ENCODE measurements around the gene TXLNB.

Gene TXLNB

DNA sequence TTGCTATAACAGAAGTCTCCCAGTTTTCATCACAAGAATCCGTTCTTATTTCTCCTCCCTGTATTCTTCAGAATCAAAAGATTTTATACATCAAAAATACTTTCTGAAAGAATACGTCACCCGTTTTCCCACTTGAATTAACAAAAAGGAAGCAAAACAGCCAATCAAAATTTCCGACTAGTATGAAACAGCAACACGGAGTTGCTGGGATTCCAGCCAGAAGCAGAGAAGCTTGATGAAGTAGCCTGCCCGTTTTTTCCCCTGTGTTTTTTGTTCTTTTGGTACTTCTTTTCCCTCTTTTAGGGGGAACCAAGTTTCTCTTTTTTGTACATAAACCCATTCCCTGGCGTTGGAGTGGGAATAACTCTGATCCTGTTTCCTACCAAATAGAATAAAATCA, 14.6 kb downstream of the TXLNB start:
- H3K4me3 ChIP-seq (replicated peaks; ENCODE audit: insufficient read depth, low read length): no peak overlapping the region
- no peak overlapping the region for H3K27ac ChIP-seq (replicated peaks)
- DNase-seq (ENCODE audit: low read depth in 1 of 2, low spot score in 1 of 2): no peak
- TF ChIP-seq, protein P1, sequence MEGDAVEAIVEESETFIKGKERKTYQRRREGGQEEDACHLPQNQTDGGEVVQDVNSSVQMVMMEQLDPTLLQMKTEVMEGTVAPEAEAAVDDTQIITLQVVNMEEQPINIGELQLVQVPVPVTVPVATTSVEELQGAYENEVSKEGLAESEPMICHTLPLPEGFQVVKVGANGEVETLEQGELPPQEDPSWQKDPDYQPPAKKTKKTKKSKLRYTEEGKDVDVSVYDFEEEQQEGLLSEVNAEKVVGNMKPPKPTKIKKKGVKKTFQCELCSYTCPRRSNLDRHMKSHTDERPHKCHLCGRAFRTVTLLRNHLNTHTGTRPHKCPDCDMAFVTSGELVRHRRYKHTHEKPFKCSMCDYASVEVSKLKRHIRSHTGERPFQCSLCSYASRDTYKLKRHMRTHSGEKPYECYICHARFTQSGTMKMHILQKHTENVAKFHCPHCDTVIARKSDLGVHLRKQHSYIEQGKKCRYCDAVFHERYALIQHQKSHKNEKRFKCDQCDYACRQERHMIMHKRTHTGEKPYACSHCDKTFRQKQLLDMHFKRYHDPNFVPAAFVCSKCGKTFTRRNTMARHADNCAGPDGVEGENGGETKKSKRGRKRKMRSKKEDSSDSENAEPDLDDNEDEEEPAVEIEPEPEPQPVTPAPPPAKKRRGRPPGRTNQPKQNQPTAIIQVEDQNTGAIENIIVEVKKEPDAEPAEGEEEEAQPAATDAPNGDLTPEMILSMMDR (IDR thresholded peaks at IDR 0.05; ENCODE audit: insufficient read depth, low read length): no peak
- TF ChIP-seq, protein P2, sequence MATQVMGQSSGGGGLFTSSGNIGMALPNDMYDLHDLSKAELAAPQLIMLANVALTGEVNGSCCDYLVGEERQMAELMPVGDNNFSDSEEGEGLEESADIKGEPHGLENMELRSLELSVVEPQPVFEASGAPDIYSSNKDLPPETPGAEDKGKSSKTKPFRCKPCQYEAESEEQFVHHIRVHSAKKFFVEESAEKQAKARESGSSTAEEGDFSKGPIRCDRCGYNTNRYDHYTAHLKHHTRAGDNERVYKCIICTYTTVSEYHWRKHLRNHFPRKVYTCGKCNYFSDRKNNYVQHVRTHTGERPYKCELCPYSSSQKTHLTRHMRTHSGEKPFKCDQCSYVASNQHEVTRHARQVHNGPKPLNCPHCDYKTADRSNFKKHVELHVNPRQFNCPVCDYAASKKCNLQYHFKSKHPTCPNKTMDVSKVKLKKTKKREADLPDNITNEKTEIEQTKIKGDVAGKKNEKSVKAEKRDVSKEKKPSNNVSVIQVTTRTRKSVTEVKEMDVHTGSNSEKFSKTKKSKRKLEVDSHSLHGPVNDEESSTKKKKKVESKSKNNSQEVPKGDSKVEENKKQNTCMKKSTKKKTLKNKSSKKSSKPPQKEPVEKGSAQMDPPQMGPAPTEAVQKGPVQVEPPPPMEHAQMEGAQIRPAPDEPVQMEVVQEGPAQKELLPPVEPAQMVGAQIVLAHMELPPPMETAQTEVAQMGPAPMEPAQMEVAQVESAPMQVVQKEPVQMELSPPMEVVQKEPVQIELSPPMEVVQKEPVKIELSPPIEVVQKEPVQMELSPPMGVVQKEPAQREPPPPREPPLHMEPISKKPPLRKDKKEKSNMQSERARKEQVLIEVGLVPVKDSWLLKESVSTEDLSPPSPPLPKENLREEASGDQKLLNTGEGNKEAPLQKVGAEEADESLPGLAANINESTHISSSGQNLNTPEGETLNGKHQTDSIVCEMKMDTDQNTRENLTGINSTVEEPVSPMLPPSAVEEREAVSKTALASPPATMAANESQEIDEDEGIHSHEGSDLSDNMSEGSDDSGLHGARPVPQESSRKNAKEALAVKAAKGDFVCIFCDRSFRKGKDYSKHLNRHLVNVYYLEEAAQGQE (IDR thresholded peaks at IDR 0.05; ENCODE audit: insufficient replicate concordance, low read depth): no peak
- TF ChIP-seq GABPA (IDR thresholded peaks at IDR 0.05; ENCODE audit: low read depth) (no peak), POLR2AphosphoS5 (IDR thresholded peaks at IDR 0.05; ENCODE audit: low read depth) (no peak), SPI1 (IDR thresholded peaks at IDR 0.05; ENCODE audit: borderline replicate concordance, low read depth) (no peak)
- H3K27me3 ChIP-seq (ENCODE audit: insufficient read depth, poor library complexity, severe bottlenecking): no peaks in the 10 kb centered on the region

DNA sequence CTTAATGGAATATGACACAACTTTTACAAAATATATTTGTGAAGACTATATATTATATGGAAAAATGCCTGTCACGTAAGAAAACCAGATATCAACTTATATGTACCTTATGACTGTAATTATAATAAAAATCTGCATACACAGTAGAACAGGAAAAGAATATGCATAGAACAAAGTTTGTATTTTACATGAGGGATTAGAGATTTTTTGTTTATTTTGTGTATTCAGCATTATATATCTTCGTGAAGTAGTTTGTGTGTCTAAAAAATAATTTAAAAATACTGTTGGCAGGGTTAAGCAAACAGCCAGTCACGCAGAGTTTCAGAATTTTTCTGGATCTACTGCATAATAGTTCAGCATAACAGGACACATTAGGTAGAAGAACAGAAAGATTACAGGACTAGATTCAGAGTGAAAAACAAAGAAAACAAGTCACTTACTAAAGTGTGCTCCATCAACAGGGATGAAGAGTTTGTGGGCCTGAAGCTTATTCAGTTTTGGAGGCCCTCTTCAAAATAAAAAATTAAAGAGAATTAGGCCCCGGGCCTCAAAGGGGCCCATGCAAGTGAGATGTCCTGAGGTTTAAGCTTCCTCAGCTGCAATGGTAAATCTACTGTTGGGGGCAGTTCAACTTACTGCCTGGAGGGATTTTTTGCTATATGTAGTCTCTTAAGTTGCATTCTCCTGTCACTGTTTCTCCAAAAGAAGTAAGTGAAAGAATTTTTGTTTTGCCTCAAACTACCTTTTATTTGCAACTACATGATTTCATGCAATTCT, 16.3 kb downstream of the TXLNB start:
- TF ChIP-seq SPI1 (IDR thresholded peaks at IDR 0.05; ENCODE audit: borderline replicate concordance, low read depth): no peak
- Histone ChIP-seq H3K27ac (replicated peaks) (no peak overlapping the region), H3K4me3 (replicated peaks; ENCODE audit: insufficient read depth, low read length) (no peak overlapping the region), H3K27me3 (ENCODE audit: insufficient read depth, poor library complexity, severe bottlenecking) (no peaks in the 10 kb centered on the region)
- no peak for DNase-seq (ENCODE audit: low read depth in 1 of 2, low spot score in 1 of 2)

DNA sequence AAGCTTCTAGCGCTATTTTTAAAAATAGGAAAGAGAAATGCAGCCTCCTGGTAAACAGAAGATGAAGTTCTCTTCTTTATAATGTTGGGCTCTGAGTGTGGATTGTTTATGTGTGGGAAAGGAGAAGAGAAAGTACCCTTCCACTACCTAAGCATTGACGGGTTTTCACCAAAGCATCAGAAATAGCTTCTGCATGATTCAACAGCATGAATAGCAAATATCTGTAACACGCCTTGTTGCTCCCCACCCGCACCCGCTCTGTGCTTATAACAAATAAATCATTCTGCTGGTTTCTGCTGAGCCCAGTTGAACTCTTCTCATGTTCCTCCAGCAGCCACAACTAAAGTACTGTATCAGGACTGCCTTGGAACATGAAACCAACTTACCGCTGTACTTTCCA, 20.7 kb downstream of the TXLNB start:
- TF ChIP-seq GABPA (IDR thresholded peaks at IDR 0.05; ENCODE audit: low read depth) (no peak), POLR2AphosphoS5 (IDR thresholded peaks at IDR 0.05; ENCODE audit: low read depth) (no peak), SPI1 (IDR thresholded peaks at IDR 0.05; ENCODE audit: borderline replicate concordance, low read depth) (no peak)
- TF ChIP-seq, protein P2 (IDR thresholded peaks at IDR 0.05; ENCODE audit: insufficient replicate concordance, low read depth): no peak
- TF ChIP-seq, protein P1 (IDR thresholded peaks at IDR 0.05; ENCODE audit: insufficient read depth, low read length): no peak
- H3K27ac ChIP-seq (replicated peaks): no peak overlapping the region
- DNase-seq (ENCODE audit: low read depth in 1 of 2, low spot score in 1 of 2): no peak

DNA sequence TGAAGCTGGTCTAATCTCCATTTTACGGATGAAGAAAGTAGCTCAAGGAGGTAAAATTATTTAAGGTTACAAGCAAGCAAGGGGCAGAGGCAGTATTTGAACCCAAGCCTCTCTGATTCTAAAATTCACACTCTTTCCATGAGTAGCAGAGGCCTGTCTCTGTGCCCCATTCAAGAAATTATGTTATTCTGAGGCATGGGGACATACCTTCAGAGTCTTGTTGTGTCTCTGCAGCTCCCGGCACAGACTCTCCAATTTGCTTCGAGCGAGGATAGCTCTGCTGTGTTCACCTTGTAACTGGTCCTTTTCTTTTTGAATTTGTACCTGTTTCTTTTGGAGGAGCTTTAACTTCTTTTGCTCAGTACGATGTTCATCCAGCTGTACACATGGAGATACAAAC, 21.5 kb downstream of the TXLNB start:
- Histone ChIP-seq H3K27ac (replicated peaks) (no peak overlapping the region), H3K27me3 (ENCODE audit: insufficient read depth, poor library complexity, severe bottlenecking) (no peaks in the 10 kb centered on the region), H3K4me3 (replicated peaks; ENCODE audit: insufficient read depth, low read length) (no peak overlapping the region)
- no peak for DNase-seq (ENCODE audit: low read depth in 1 of 2, low spot score in 1 of 2)
- TF ChIP-seq SPI1 (IDR thresholded peaks at IDR 0.05; ENCODE audit: borderline replicate concordance, low read depth) (no peak), POLR2AphosphoS5 (IDR thresholded peaks at IDR 0.05; ENCODE audit: low read depth) (no peak), GABPA (IDR thresholded peaks at IDR 0.05; ENCODE audit: low read depth) (no peak)
- TF ChIP-seq, protein P2 (IDR thresholded peaks at IDR 0.05; ENCODE audit: insufficient replicate concordance, low read depth): no peak
- TF ChIP-seq, protein P1 (IDR thresholded peaks at IDR 0.05; ENCODE audit: insufficient read depth, low read length): no peak

More for the DNA sequence above, 20.7 kb downstream of the TXLNB start:
- Histone ChIP-seq H3K4me3 (replicated peaks; ENCODE audit: insufficient read depth, low read length) (no peak overlapping the region), H3K27me3 (ENCODE audit: insufficient read depth, poor library complexity, severe bottlenecking) (no peaks in the 10 kb centered on the region)
